GM20000 (cell line): ENCODE data around the gene KAZN.
A peak's percentile ranks its signal among the peaks of the same experiment; 100 is the strongest.

Experiments used
- DNase-seq: peaks from one replicate; pipeline ENCODE4 v3.0.0; 2012; ENCODE audit warnings: low spot score
- CTCF ChIP-seq: IDR thresholded peaks from 2 replicates; pipeline ENCODE4 v1.5.1; 2012; ENCODE audit warnings: mild to moderate bottlenecking, control low read depth; ENCODE audit errors: extremely low read depth, missing control alignments

Gene KAZN

GRCh38 chr1:14923727-14924452, 325.4 kb downstream of the KAZN start:
- TF ChIP-seq CTCF, result no peak
- DNase-seq, result peak; percentile 89

GRCh38 chr1:14924455-14925331, 326.2 kb downstream of the KAZN start:
- no peak for TF ChIP-seq CTCF
- DNase-seq, result peak; percentile 73

DNA sequence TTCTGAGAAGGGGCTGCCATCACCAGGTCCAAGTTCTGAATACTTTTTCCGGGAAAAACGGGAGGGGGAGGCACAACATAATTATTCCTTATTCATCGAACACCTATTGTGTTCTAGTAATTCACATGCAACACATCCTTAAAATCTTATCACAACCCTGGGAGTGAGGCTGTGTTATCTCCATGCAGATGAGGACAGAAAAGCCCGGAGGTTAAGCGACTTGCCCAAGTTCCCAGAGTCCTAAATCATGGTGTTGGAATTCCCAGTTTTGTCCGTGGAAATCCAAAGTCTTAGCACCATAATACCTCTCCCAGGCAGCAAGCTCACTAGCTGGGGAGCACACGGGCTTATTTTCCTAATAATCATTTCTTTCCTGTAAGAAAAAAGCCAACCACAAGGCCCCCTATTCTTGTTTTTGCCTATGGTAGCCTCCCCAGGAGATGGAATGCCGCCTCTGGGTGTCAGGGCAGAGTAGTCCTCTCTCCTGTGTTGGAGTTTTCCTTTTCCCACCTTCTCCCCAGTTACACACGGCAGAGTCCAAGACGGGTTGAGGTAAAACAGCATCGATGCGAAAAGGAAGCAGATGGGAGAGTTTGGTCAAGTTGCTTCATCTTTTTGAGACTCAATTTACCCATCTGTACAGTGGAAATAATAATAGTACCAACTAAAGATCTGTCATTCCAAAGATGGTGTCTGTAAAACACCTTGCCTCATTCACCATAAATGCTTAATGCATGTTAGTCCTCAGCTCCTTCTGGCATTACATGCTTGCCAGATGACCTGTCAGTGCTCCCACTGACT, 327.1 kb downstream of the KAZN start:
- no peak for DNase-seq
- TF ChIP-seq CTCF, result no peak

GRCh38 chr1:14926229-14926628, 327.7 kb downstream of the KAZN start:
- no peak for DNase-seq
- TF ChIP-seq CTCF, result no peak

GRCh38 chr1:14926818-14927575, 328.5 kb downstream of the KAZN start:
- DNase-seq, result no peak
- TF ChIP-seq CTCF, result no peak

DNA sequence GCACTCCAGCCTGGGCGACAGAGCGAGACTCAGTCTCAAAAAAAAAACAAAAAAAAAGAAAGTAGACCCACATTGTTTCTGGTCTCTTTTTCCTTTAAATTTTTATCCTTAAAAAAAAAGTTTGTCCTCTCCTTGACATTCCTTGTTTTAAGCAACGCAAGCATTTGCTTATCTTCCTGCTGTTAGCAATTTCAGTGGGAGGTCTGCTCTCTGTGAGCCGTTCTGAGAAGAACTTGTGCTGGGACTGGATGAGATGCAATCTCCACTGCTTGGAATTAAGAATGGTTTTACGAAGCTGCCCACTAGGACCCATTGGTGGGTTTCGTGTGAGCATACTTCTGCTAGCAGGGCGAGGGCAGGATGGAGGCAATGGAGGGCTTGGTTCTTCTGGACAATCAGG, 329.9 kb downstream of the KAZN start:
- no peak for DNase-seq

More for the DNA sequence above, 329.9 kb downstream of the KAZN start:
- no peak for TF ChIP-seq CTCF
